HepG2 (cell line): ENCODE data around the gene MORC4. TPM values are rescaled to one million over a fixed set of nuclear protein-coding genes. Genes with fewer than 3 reads are reported as not detected.

Source experiments
- ATAC-seq: fragments of 200-7000 bp; cut with Tn5 transposase; 3 replicates; pipeline ENCODE4 v1.9.1; 2020; ENCODE audit warnings: mild to moderate bottlenecking, moderate library complexity
- BruUV-seq: library from RNA; stranded (reverse); fragments of 400-500 nt; replicated peaks from 2 replicates; lab custom pipeline; 2021; lab: Mats Ljungman, UMichigan
- CTCF ChIA-PET: fragments of 300-600 bp; formaldehyde crosslinking; extraction: SDS; loops from one replicate; lab custom pipeline; 2021; ENCODE audit warnings: low total read pairs, inconsistent platforms, low intra/inter-chr PET ratio; lab: Yijun Ruan, JAX
- POLR2A ChIA-PET: fragments of 350-600 bp; sonication (Branson Sonifier 250); formaldehyde crosslinking; loops from one replicate; lab custom pipeline; 2020; ENCODE audit warnings: antibody characterized with exemption, inconsistent platforms; lab: Yijun Ruan, JAX
- DNase-seq: peaks from one replicate; pipeline ENCODE4 v3.0.0-alpha.2; 2015; ENCODE audit warnings: low spot score
- FAIRE-seq: peaks from 3 replicates; lab custom pipeline; 2011; peaks lifted over from hg19 to GRCh38; lab: Jason Lieb, UNC
- H2AFZ ChIP-seq: one replicate; pipeline ENCODE4 v1.6.1; 2011; ENCODE audit warnings: low read length, inconsistent platforms
- H3K27ac ChIP-seq: fragments of 300-600 bp; 3 replicates; pipeline ENCODE4 v1.8.0; 2011; ENCODE audit warnings: mixed run types, mild to moderate bottlenecking, mixed read lengths, low read length, inconsistent platforms; ENCODE audit not compliant: insufficient read depth; ENCODE audit errors: extremely low read length
- H3K27me3 ChIP-seq, 2 experiments: fragments of 200-600 bp in 1 of 2; 2 replicates in 1 of 2; 3 replicates in 1 of 2; pipeline versions ENCODE4 v1.6.0 to v1.8.0; 2011; ENCODE audit warnings: low read length in 2 of 2, mild to moderate bottlenecking in 2 of 2, moderate library complexity in 2 of 2, inconsistent platforms in 1 of 2; ENCODE audit not compliant: insufficient read depth in 2 of 2, control insufficient read depth in 1 of 2
- H3K36me3 ChIP-seq, 2 experiments: fragments of 200-600 bp in 1 of 2; replicated peaks in 1 of 2; 2 replicates in 1 of 2; 3 replicates in 1 of 2; pipeline versions ENCODE4 v1.5.1 to v1.8.0; 2011; ENCODE audit warnings: low read length in 2 of 2, inconsistent platforms in 1 of 2; ENCODE audit not compliant: insufficient read depth in 2 of 2, control insufficient read depth in 1 of 2
- H3K4me1 ChIP-seq: 2 replicates; pipeline ENCODE4 v1.5.1; 2012; ENCODE audit warnings: low read length, inconsistent platforms; ENCODE audit not compliant: insufficient read depth
- H3K4me2 ChIP-seq: 2 replicates; pipeline ENCODE4 v1.6.0; 2011; ENCODE audit warnings: low read depth, low read length, inconsistent platforms
- H3K4me3 ChIP-seq, 3 experiments: fragments of 200-600 bp in 1 of 3; sonication (generic), shearing (Covaris generic) in 1 of 3; replicated peaks in 1 of 3; 2 replicates each; pipeline ENCODE4 v1.5.1; 2011 to 2016; ENCODE audit warnings: low read length in 3 of 3, inconsistent platforms in 2 of 3, low read depth in 2 of 3, mild to moderate bottlenecking in 2 of 3, control low read depth in 1 of 3, mixed read lengths in 1 of 3; ENCODE audit not compliant: insufficient read depth in 1 of 3
- H3K79me2 ChIP-seq: one replicate; pipeline ENCODE4 v1.6.1; 2011; ENCODE audit warnings: low read length, inconsistent platforms; ENCODE audit not compliant: insufficient read depth
- H3K9ac ChIP-seq: 2 replicates; pipeline ENCODE4 v1.6.0; 2011; ENCODE audit warnings: mild to moderate bottlenecking, low read depth, low read length, inconsistent platforms; ENCODE audit not compliant: insufficient read depth
- H3K9me3 ChIP-seq: 2 replicates; pipeline ENCODE4 v1.5.1; 2012; ENCODE audit warnings: mild to moderate bottlenecking, low read length
- H4K20me1 ChIP-seq: 2 replicates; pipeline ENCODE4 v1.6.0; 2011; ENCODE audit warnings: inconsistent platforms, mild to moderate bottlenecking, low read length, moderate library complexity; ENCODE audit not compliant: insufficient read depth
- DNMT1 ChIP-seq: sonication (generic); formaldehyde crosslinking; IDR thresholded peaks from 2 replicates; pipeline ENCODE4 v1.5.1; 2020; ENCODE audit warnings: mild to moderate bottlenecking, missing genetic modification reagents
- ZC3H13 ChIP-seq: sonication (generic); formaldehyde crosslinking; IDR thresholded peaks from 2 replicates; pipeline ENCODE4 v1.8.1; 2023; ENCODE audit warnings: mild to moderate bottlenecking, missing genetic modification reagents, moderate library complexity
- ZNF430 ChIP-seq: sonication (generic); formaldehyde crosslinking; IDR thresholded peaks from 2 replicates; pipeline ENCODE4 v1.9.0; 2021; ENCODE audit warnings: mild to moderate bottlenecking, missing genetic modification reagents
- ZNF749 ChIP-seq: sonication (generic); formaldehyde crosslinking; IDR thresholded peaks from 2 replicates; pipeline ENCODE4 v1.8.0; 2022; ENCODE audit warnings: mild to moderate bottlenecking, missing genetic modification reagents, moderate library complexity, borderline replicate concordance
- WGBS: methylation state at CpG from one replicate; pipeline ENCODE4 v1.1.6; 2017; ENCODE audit warnings: low lambda C conversion rate; 5-methylcytosine and 5-hydroxymethylcytosine counted together
- in situ Hi-C: cut with HindIII; loops from 2 replicates; pipeline ENCODE4 v1.10.0; 2017; ENCODE audit warnings: low pct_unique_long_range_greater_than_20kb; ENCODE audit not compliant: extremely low pct_ligation_motif_present
- intact Hi-C: fragments of 100-400 bp; cut with micrococcal nuclease; formaldehyde crosslinking; loops from one replicate; pipeline ENCODE4 v1.10.0; 2022; ENCODE audit not compliant: unreplicated experiment
- polyA plus RNA-seq, 8 experiments: library from polyadenylated mRNA; depleted of rRNA in 3 of 8; stranded (reverse) in 7 of 8; unstranded in 1 of 8; fragments of >200 nt; fragmentation: Illumina TruSeq in 4 of 8; extraction: Trizol in 4 of 8; gene quantifications; 2 replicates each; pipeline versions ENCODE4 v1.2.1 to v1.2.3, GENCODE V29; 2011 to 2016; ENCODE audit warnings: low read depth in 4 of 8, missing spikeins in 1 of 8, mixed read lengths in 1 of 8; ENCODE audit not compliant: insufficient read depth in 1 of 8
- total RNA-seq, 5 experiments: library from RNA; depleted of rRNA; stranded (reverse); fragments of >200 nt; fragmentation: Illumina TruSeq; extraction: Trizol; gene quantifications; 2 replicates each; pipeline ENCODE4 v1.2.3, GENCODE V29; 2016; ENCODE audit warnings: low read depth in 1 of 5
- TF ChIP-seq, protein P1 (sequence below): IDR thresholded peaks from 2 replicates; pipeline ENCODE4 v1.4.0; 2020; ENCODE audit warnings: mild to moderate bottlenecking, missing genetic modification reagents
- TF ChIP-seq, protein P2 (sequence below): sonication (generic); formaldehyde crosslinking; IDR thresholded peaks from 2 replicates; pipeline ENCODE4 v1.8.1; 2023; ENCODE audit warnings: missing genetic modification reagents, mild to moderate bottlenecking, borderline replicate concordance
- TF ChIP-seq, protein P3 (sequence below): sonication (generic); formaldehyde crosslinking; IDR thresholded peaks from 2 replicates; pipeline ENCODE4 v1.4.0; 2020; ENCODE audit warnings: mild to moderate bottlenecking, missing genetic modification reagents

Gene MORC4
- total and polyA plus RNA-seq, 2 of the 13 experiments (the other 11 are each of a cell fraction or from before 2014, with no cell fraction given) = 7.3 to 17.6 TPM

DNA sequence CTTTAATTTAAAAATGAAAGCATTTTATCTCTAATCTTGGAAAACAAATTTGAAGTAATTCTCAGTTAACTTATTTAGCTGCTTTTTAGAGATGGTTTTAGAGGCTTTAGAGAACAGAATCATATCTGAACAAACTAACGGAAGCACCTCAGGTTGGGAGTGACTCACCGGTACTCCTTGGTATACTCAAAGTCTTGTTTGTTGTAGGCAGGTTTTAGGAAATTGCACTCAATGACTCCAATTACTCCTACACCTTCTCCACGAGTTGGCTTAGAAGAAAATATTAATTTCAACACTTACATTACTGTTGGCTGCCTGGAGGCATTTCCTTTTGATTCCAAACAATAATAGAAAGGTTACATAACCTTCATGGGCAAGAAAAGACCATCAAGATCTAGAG, 23.6 kb downstream of the MORC4 start:
- intact Hi-C loops = no loop called here
- Histone ChIP-seq H3K79me2 (no peaks in the 10 kb centered on the region), H3K27me3 (no peaks in the 10 kb centered on the region), H3K4me1 (peaks cover 22% of the 10 kb centered on the region), H2AFZ (no peak overlapping the region), H3K9me3 (no peaks in the 10 kb centered on the region), H3K4me2 (no peak overlapping the region), H3K9ac (no peak overlapping the region), H4K20me1 (no peaks in the 10 kb centered on the region), H3K27ac (no peak overlapping the region), H3K36me3 (no peaks in the 10 kb centered on the region), H3K4me3 (no peak overlapping the region)
- ChIA-PET CTCF (no interaction called here), POLR2A (no interaction called here)
- BruUV-seq = no TSS peak
- no peak for DNase-seq
- TF ChIP-seq DNMT1 (CRISPR knock-in tag) (no peak), ZNF749 (CRISPR knock-in tag) (no peak), ZNF430 (CRISPR knock-in tag) (no peak), ZC3H13 (CRISPR knock-in tag) (no peak)
- TF ChIP-seq, protein P1, sequence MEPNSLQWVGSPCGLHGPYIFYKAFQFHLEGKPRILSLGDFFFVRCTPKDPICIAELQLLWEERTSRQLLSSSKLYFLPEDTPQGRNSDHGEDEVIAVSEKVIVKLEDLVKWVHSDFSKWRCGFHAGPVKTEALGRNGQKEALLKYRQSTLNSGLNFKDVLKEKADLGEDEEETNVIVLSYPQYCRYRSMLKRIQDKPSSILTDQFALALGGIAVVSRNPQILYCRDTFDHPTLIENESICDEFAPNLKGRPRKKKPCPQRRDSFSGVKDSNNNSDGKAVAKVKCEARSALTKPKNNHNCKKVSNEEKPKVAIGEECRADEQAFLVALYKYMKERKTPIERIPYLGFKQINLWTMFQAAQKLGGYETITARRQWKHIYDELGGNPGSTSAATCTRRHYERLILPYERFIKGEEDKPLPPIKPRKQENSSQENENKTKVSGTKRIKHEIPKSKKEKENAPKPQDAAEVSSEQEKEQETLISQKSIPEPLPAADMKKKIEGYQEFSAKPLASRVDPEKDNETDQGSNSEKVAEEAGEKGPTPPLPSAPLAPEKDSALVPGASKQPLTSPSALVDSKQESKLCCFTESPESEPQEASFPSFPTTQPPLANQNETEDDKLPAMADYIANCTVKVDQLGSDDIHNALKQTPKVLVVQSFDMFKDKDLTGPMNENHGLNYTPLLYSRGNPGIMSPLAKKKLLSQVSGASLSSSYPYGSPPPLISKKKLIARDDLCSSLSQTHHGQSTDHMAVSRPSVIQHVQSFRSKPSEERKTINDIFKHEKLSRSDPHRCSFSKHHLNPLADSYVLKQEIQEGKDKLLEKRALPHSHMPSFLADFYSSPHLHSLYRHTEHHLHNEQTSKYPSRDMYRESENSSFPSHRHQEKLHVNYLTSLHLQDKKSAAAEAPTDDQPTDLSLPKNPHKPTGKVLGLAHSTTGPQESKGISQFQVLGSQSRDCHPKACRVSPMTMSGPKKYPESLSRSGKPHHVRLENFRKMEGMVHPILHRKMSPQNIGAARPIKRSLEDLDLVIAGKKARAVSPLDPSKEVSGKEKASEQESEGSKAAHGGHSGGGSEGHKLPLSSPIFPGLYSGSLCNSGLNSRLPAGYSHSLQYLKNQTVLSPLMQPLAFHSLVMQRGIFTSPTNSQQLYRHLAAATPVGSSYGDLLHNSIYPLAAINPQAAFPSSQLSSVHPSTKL (CRISPR knock-in tag) = no peak
- TF ChIP-seq, protein P2, sequence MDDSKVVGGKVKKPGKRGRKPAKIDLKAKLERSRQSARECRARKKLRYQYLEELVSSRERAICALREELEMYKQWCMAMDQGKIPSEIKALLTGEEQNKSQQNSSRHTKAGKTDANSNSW (CRISPR knock-in tag) = no peak
- TF ChIP-seq, protein P3, sequence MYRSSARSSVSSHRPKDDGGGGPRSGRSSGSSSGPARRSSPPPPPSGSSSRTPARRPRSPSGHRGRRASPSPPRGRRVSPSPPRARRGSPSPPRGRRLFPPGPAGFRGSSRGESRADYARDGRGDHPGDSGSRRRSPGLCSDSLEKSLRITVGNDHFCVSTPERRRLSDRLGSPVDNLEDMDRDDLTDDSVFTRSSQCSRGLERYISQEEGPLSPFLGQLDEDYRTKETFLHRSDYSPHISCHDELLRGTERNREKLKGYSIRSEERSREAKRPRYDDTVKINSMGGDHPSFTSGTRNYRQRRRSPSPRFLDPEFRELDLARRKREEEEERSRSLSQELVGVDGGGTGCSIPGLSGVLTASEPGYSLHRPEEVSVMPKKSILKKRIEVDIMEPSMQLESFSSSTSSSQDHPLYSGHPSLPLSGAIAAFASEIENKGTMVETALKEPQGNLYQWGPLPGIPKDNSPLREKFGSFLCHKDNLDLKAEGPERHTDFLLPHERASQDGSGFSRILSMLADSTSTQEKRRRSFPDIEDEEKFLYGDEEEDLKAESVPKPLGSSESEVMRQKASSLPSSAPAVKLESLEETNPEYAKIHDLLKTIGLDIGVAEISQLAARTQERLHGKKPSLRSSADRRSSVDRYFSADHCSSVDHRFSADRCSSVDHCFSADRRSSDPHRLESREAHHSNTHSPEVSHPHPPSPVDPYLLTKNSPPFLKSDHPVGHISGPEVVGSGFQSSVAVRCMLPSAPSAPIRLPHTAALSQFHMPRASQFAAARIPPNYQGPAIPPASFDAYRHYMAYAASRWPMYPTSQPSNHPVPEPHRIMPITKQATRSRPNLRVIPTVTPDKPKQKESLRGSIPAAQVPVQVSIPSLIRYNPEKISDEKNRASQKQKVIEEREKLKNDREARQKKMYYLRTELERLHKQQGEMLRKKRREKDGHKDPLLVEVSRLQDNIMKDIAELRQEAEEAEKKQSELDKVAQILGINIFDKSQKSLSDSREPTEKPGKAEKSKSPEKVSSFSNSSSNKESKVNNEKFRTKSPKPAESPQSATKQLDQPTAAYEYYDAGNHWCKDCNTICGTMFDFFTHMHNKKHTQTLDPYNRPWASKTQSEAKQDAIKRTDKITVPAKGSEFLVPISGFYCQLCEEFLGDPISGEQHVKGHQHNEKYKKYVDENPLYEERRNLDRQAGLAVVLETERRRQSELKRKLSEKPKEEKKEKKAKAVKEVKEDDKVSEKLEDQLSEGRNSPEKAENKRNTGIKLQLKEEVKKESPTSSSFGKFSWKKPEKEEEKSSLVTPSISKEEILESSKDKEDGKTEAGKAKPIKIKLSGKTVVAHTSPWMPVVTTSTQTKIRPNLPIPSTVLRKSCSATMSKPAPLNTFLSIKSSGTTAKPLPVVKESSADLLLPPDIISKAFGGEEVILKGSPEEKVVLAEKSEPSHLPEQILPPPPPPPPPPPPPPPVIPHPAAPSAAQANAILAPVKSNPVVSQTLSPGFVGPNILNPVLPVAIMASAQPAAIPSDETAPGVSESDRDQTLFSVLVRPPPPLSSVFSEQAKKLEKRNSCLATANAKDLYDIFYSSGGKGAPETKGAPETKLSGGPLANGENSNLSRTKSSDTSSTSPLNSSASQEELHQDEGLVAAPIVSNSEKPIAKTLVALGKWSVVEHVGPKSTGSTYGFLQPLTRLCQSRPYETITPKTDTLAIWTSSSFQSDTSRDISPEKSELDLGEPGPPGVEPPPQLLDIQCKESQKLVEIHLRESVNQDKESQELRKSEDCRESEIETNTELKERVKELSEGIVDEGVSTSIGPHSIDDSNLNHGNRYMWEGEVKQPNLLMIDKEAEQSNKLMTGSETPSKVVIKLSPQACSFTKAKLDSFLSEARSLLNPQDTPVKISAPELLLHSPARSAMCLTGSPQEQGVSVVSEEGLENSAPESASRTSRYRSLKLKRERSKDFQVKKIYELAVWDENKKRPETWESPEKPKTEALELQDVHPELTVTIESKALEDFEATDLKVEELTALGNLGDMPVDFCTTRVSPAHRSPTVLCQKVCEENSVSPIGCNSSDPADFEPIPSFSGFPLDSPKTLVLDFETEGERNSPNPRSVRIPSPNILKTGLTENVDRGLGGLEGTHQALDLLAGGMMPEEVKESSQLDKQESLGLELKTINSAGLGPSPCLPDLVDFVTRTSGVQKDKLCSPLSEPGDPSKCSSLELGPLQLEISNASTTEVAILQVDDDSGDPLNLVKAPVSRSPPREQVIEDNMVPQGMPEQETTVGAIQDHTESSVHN (CRISPR knock-in tag) = no peak
- FAIRE-seq = no peak
- WGBS = 95% methylated on average over 3 of the region's 3 CpGs
- in situ Hi-C loops = no loop called here
- no peak for ATAC-seq
